ENCODE data around the gene DNASE1L3.
"Not testable (repeated sequence)": the region's sequence is repeated elsewhere in the genome, so short reads cannot be mapped to it uniquely, and the experiment has no call there.

Gene DNASE1L3

GRCh38 chr3:58210761-58211460 is at the start of gene DNASE1L3:
TSS of gene DNASE1L3 (minus strand) at chr3:58210972. CDS start at chr3:58210906, 66 bp downstream.
- DNase-seq (ENCODE audit: low read depth in 1 of 2, low spot score in 1 of 2), result no peak

- no peak for DNase-seq (ENCODE audit: low read depth in 1 of 2, low spot score in 1 of 2)
These were observed 49.5 kb upstream of the DNASE1L3 start for GRCh38 chr3:58260261-58260731.

- DNase-seq (ENCODE audit: low read depth in 1 of 2, low spot score in 1 of 2), result no peak
These were observed 47.8 kb upstream of the DNASE1L3 start for GRCh38 chr3:58258392-58259055.

- DNase-seq (ENCODE audit: low read depth in 1 of 2, low spot score in 1 of 2), result no peak
These were observed 45.7 kb upstream of the DNASE1L3 start for GRCh38 chr3:58256511-58256910.

GRCh38 chr3:58256061-58256460 is 45.3 kb upstream of the DNASE1L3 start:
- no peak for DNase-seq (ENCODE audit: low read depth in 1 of 2, low spot score in 1 of 2)

GRCh38 chr3:58254144-58254543 is 43.4 kb upstream of the DNASE1L3 start:
- DNase-seq (ENCODE audit: low read depth in 1 of 2, low spot score in 1 of 2), result no peak

- DNase-seq (ENCODE audit: low read depth in 1 of 2, low spot score in 1 of 2), result no peak
These were observed 40.9 kb upstream of the DNASE1L3 start for GRCh38 chr3:58251631-58252035.

- no peak for DNase-seq (ENCODE audit: low read depth in 1 of 2, low spot score in 1 of 2)
These were observed 39.4 kb upstream of the DNASE1L3 start for GRCh38 chr3:58250093-58250707.

GRCh38 chr3:58249358-58250092 is 38.8 kb upstream of the DNASE1L3 start:
- no peak for DNase-seq (ENCODE audit: low read depth in 1 of 2, low spot score in 1 of 2)

- DNase-seq (ENCODE audit: low read depth in 1 of 2, low spot score in 1 of 2), result no peak
These were observed 35.6 kb upstream of the DNASE1L3 start for GRCh38 chr3:58246148-58247047.

GRCh38 chr3:58243976-58244585 is 33.3 kb upstream of the DNASE1L3 start:
- DNase-seq (ENCODE audit: low read depth in 1 of 2, low spot score in 1 of 2), result no peak

- DNase-seq (ENCODE audit: low read depth in 1 of 2, low spot score in 1 of 2), result not testable (repeated sequence)
These were observed 32.1 kb upstream of the DNASE1L3 start for GRCh38 chr3:58242860-58243259.

GRCh38 chr3:58242340-58242739 is 31.6 kb upstream of the DNASE1L3 start:
- DNase-seq (ENCODE audit: low read depth in 1 of 2, low spot score in 1 of 2), result no peak

GRCh38 chr3:58241306-58242044 is 30.7 kb upstream of the DNASE1L3 start:
- no peak for DNase-seq (ENCODE audit: low read depth in 1 of 2, low spot score in 1 of 2)

GRCh38 chr3:58238830-58239229 is 28.1 kb upstream of the DNASE1L3 start:
- no peak for DNase-seq (ENCODE audit: low read depth in 1 of 2, low spot score in 1 of 2)

- peak; percentile 29 to 31 for DNase-seq (ENCODE audit: low read depth in 1 of 2, low spot score in 1 of 2)
These were observed 27.3 kb upstream of the DNASE1L3 start for GRCh38 chr3:58237941-58238681.

GRCh38 chr3:58237238-58237940 is 26.6 kb upstream of the DNASE1L3 start, which contains the start of gene ABHD6:
TSS of gene ABHD6 (plus strand) at chr3:58237792. CDS start at chr3:58256587, 18,795 bp downstream.
- peak; percentile 68 to 79 for DNase-seq (ENCODE audit: low read depth in 1 of 2, low spot score in 1 of 2)
